Vagina (tissue), 2 donors: Measurements from ENCODE around the gene ATP7A. TPM values are rescaled to one million over a fixed set of nuclear protein-coding genes. Genes with fewer than 3 reads are reported as not detected.

Source experiments
- DNase-seq, 2 donors: peaks; one replicate each; pipeline ENCODE4 v3.0.0-alpha.2; 2017; ENCODE audit errors: extremely low spot score in 2 of 2
- H3K27ac ChIP-seq: fragments of 200-600 bp; sonication (generic); one replicate; pipeline ENCODE4 v1.5.1; 2019
- H3K27me3 ChIP-seq: fragments of 200-600 bp; sonication (generic); one replicate; pipeline ENCODE4 v1.5.1; 2019
- H3K36me3 ChIP-seq, 2 donors: fragments of 200-600 bp; sonication (generic); one replicate each; pipeline ENCODE4 v1.5.1; 2017 to 2019
- H3K4me1 ChIP-seq: fragments of 200-600 bp; sonication (generic); one replicate; pipeline ENCODE4 v1.5.1; 2019
- H3K4me3 ChIP-seq, 2 donors: fragments of 200-600 bp; sonication (generic); 1 replicate in 1 of 2; 2 replicates in 1 of 2; pipeline ENCODE4 v1.5.1; 2016 to 2019
- H3K9me3 ChIP-seq: fragments of 200-600 bp; sonication (generic); one replicate; pipeline ENCODE4 v1.5.1; 2019
- CTCF ChIP-seq, 3 experiments: fragments of 450-650 bp in 2 of 3; fragments of 200-600 bp in 1 of 3; sonication (generic) in 1 of 3; IDR thresholded peaks; one replicate each; pipeline ENCODE4 v1.5.1; 2017 to 2019; ENCODE audit warnings: antibody characterized with exemption in 3 of 3, mild to moderate bottlenecking in 2 of 3, moderate library complexity in 2 of 3
- POLR2A ChIP-seq, 2 donors: fragments of 450-650 bp; IDR thresholded peaks; one replicate each; pipeline ENCODE4 v1.6.1; 2017; ENCODE audit warnings: antibody characterized with exemption in 2 of 2, mild to moderate bottlenecking in 2 of 2, moderate library complexity in 2 of 2
- POLR2AphosphoS5 ChIP-seq, 2 donors: sonication (generic); formaldehyde crosslinking; IDR thresholded peaks; one replicate each; pipeline ENCODE4 v1.9.0; 2017; ENCODE audit warnings: antibody characterized with exemption in 2 of 2, mild to moderate bottlenecking in 2 of 2, low read depth in 1 of 2; ENCODE audit not compliant: insufficient read depth in 1 of 2
- intact Hi-C: fragments of 100-400 bp; cut with DNase I; formaldehyde crosslinking; loops from one replicate; pipeline ENCODE4 v1.15.1; 2023
- total RNA-seq: library from RNA; depleted of rRNA; stranded (reverse); fragments of >200 nt; gene quantifications from one replicate; pipeline ENCODE4 v1.2.3, GENCODE V29; 2016

Gene ATP7A
- total RNA-seq, 1 donor from 2014 or later: 8.1 TPM

GRCh38 chrX:77894921-77895886 lies 15.3 kb upstream of the ATP7A start, which contains the start of gene MAGT1:
Gene MAGT1 (minus strand): TSS chrX:77895435. CDS start chrX:77895410, 25 bp downstream.
- peak; percentile 86 to 91 for TF ChIP-seq POLR2AphosphoS5 (IDR thresholded peaks at IDR 0.05; ENCODE audit: insufficient read depth in 1 of 2, low read depth in 1 of 2)
- TF ChIP-seq CTCF (IDR thresholded peaks at IDR 0.05): no peak
- peak; percentile 57 to 67 for TF ChIP-seq POLR2A (IDR thresholded peaks at IDR 0.05)
- Histone ChIP-seq H3K9me3 (no peaks in the 10 kb centered on the region), H3K36me3 (no peaks in the 10 kb centered on the region), H3K4me1 (peaks cover 18% of the 10 kb centered on the region), H3K27me3 (no peaks in the 10 kb centered on the region), H3K27ac (peak within 1 kb of the TSS; percentile 91), H3K4me3 (peak within 1 kb of the TSS; percentile 50 to 60)
- intact Hi-C loops: no loop called here
- DNase-seq: peak; percentile 96

- DNase-seq: peak in 1 of 2 donors; percentile 87
- Histone ChIP-seq H3K9me3 (no peaks in the 10 kb centered on the region), H3K27ac (peak within 1 kb of the TSS; percentile 74), H3K27me3 (no peaks in the 10 kb centered on the region), H3K4me1 (peaks cover under 1% of the 10 kb centered on the region), H3K4me3 (peak within 1 kb of the TSS; percentile 47 to 51), H3K36me3 (peaks cover 0 to 4% of the 10 kb centered on the region in 2 donors)
- intact Hi-C loops: no loop called here
- TF ChIP-seq POLR2AphosphoS5 (IDR thresholded peaks at IDR 0.05; ENCODE audit: insufficient read depth in 1 of 2, low read depth in 1 of 2): peak in 1 of 2 donors; percentile 96
- TF ChIP-seq POLR2A (IDR thresholded peaks at IDR 0.05): peak in 1 of 2 donors; percentile 43
- TF ChIP-seq CTCF (IDR thresholded peaks at IDR 0.05): no peak
These were observed 11.2 kb upstream of the ATP7A start, which contains the start of gene COX7B for GRCh38 chrX:77899081-77899828. Gene COX7B (plus strand): TSS chrX:77899468. CDS start chrX:77899554, 86 bp downstream.

GRCh38 chrX:77900688-77901087 lies 9.8 kb upstream of the ATP7A start:
- Histone ChIP-seq H3K27ac (no peak overlapping the region), H3K9me3 (no peaks in the 10 kb centered on the region), H3K4me3 (peak overlapping the region; percentile 47 to 51), H3K36me3 (peaks cover 0 to 13% of the 10 kb centered on the region in 2 donors), H3K4me1 (no peaks in the 10 kb centered on the region), H3K27me3 (no peaks in the 10 kb centered on the region)
- TF ChIP-seq POLR2A (IDR thresholded peaks at IDR 0.05) (no peak), CTCF (IDR thresholded peaks at IDR 0.05) (no peak), POLR2AphosphoS5 (IDR thresholded peaks at IDR 0.05; ENCODE audit: insufficient read depth in 1 of 2, low read depth in 1 of 2) (no peak)
- no peak for DNase-seq
- intact Hi-C loops: no loop called here

GRCh38 chrX:77901506-77901905 lies 9.0 kb upstream of the ATP7A start:
- Histone ChIP-seq H3K4me3 (no peak overlapping the region), H3K27ac (no peak overlapping the region), H3K36me3 (peaks cover 0 to 13% of the 10 kb centered on the region in 2 donors), H3K9me3 (no peaks in the 10 kb centered on the region), H3K27me3 (no peaks in the 10 kb centered on the region), H3K4me1 (no peaks in the 10 kb centered on the region)
- no peak for DNase-seq
- intact Hi-C loops: no loop called here
- TF ChIP-seq POLR2A (IDR thresholded peaks at IDR 0.05) (no peak), CTCF (IDR thresholded peaks at IDR 0.05) (no peak), POLR2AphosphoS5 (IDR thresholded peaks at IDR 0.05; ENCODE audit: insufficient read depth in 1 of 2, low read depth in 1 of 2) (no peak)
